ENCODE results near the gene OPALIN.

The OPALIN gene

DNA sequence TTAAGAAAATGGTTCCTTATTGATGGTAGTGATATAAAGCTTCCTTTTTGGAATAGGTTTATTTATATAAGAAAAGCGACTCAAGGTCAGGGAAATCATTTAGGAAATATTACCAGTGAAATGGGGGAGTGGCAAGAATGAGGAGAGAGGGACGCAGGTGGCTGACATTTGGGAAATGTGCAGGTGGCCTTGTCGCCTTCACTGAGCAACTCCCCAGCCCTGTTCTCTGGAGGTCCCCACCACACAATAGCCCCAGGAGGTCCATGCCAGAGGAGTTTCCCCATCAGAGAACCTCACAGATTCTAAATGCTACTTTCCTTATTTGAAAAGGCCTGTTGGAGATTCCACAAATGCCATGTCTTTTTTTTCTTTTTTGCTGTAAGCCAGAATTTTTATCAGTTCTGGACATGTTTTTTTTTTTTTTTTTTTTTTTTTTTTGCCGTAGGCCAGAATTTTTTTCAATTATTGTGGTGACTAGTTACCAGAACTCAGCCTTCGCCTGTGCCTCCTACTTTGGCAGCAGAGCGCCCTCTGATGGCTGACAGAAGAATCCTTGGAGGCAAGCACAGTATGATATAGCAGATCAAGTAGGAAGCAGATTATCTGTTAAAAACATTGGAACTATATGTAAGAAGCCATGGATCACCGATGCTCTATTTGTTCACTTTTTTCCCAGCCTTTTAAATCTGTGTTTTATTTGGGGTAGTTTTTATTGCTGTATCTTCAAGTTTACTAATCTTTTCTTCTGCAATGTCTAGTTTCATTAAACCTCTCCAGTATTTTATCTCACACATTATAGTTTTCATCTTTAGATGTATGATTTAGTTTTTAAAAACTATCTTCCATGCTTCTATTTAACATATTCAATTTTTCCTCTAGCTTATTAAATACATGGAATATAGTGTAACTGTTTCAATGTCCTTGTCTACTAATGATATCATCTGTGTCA is 18.6 kb downstream of the OPALIN start:
- TF ChIP-seq, protein P1, sequence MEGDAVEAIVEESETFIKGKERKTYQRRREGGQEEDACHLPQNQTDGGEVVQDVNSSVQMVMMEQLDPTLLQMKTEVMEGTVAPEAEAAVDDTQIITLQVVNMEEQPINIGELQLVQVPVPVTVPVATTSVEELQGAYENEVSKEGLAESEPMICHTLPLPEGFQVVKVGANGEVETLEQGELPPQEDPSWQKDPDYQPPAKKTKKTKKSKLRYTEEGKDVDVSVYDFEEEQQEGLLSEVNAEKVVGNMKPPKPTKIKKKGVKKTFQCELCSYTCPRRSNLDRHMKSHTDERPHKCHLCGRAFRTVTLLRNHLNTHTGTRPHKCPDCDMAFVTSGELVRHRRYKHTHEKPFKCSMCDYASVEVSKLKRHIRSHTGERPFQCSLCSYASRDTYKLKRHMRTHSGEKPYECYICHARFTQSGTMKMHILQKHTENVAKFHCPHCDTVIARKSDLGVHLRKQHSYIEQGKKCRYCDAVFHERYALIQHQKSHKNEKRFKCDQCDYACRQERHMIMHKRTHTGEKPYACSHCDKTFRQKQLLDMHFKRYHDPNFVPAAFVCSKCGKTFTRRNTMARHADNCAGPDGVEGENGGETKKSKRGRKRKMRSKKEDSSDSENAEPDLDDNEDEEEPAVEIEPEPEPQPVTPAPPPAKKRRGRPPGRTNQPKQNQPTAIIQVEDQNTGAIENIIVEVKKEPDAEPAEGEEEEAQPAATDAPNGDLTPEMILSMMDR (conservative IDR thresholded peaks at IDR 0.05; ENCODE audit: low read depth, low read length): peak; percentile 93
- peak; percentile 88 for DNase-seq (ENCODE audit: low read depth)
- H3K4me3 ChIP-seq (ENCODE audit: low read depth, low read length): no peak overlapping the region

DNA sequence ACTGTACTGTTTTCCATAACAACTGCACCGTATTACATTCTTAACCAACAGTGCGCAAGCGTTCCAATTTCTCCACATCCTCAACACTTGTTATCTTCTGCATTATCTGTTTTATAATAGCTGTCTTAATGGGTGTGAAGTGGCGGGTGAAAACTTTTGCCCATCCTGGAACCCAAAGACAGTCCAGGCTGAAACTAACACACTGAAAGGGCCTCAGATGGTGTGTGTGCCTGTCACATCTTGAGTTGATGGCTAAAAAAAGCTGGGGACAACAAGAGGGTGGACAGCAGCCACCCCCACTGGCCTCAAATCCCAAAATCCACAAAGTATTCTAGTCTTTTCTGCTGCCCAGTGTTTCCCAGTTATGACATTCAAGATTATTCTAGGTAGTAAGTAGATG is 19.4 kb downstream of the OPALIN start:
- H3K4me3 ChIP-seq (ENCODE audit: low read depth, low read length): no peak overlapping the region
- no peak for DNase-seq (ENCODE audit: low read depth)

DNA sequence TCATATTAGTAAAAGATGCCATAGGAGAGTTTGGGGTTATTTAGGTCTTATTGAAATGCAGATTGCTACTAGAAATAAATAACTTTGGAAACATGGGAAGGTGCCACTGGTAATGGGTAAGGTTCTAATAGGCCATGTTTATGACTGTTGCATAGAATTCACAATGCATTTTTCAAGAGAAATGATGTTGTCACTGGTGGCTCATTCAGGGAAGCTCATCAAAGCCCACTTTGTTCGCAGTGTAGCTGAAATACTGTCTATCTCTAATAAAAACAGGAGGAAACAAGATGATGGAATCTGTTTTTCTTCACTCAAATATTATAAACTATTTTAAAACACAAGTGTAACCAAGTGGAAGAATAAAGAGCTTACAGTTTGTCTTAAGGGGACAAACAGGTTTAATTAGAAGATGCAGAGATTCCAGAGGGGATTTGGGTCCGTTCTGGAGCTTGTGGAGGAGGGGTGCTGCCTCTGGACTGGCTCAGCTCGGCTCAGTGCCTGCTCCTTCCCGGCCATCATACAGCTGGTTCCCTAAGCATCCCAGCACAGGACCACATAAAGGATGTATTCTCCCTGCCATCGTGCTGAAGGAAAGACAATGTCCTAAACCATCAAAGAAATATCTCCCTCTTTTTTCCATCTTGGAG is 20.4 kb downstream of the OPALIN start:
- TF ChIP-seq, protein P1 (conservative IDR thresholded peaks at IDR 0.05; ENCODE audit: low read depth, low read length): no peak
- no peak for DNase-seq (ENCODE audit: low read depth)
- H3K4me3 ChIP-seq (ENCODE audit: low read depth, low read length): no peak overlapping the region

More for the DNA sequence above, 19.4 kb downstream of the OPALIN start:
- TF ChIP-seq, protein P1 (conservative IDR thresholded peaks at IDR 0.05; ENCODE audit: low read depth, low read length): no peak

DNA sequence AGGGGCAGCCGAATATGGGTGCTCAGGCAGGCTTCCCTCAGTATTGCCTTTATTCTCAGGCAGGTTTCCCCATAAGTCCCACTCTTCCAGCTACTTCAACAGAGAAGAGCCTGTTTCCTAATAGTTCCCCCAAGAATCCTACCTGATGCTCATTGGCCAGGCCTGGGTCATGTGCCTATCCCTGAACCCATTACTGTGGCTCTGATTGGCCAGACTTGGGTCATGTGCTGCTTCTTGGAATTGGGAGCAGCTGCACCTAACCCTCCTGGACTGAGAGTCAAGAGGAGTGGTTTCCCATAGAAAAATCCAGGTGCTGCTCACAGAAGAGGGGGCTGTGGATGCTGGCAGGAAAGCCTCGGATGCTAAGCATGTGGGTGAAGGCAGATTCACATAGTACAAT is 21.7 kb downstream of the OPALIN start:
- no peak overlapping the region for H3K4me3 ChIP-seq (ENCODE audit: low read depth, low read length)
- no peak for DNase-seq (ENCODE audit: low read depth)
- TF ChIP-seq, protein P1 (conservative IDR thresholded peaks at IDR 0.05; ENCODE audit: low read depth, low read length): no peak

DNA sequence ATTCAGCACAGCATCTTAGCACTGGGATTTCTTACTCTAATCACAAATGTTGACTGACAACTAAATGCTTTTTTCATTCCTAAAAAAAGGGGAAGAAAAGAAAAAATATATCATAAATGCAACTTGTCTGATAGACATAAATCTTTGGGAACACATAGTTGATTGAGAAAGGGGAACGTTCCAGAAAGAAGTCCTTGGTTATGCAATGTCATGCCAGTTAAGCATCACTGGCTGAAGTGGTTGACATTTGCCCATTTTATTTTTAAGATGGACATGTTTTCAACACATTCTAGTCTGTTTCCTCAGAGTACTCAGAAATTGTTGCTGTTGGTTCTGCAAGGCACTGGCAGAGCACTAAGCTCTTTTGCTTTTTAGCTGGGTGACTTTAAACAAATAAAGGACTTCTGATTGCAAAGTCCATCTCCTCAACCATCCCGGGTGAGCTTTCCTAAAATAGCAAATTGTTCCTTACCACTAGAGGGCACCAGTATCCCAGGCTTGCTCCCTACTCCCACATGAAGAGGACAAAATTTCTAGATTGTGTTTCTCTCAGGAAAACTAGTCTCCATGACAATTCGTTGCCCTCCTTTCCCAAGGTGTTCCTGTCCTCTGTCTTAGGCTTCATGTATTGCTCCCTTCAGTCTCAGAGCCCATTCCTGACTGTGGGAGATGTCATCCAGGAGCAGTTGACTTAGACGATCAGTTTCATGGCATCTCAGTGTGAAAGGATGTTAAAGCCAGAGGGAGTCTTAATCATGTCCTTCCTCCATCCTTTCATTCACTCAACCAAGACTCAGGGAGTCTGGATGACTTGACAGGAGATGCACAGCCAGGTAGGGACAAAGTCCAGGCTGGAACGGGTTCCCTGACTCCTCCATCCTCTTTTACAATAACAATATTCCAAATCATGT is 23.9 kb downstream of the OPALIN start:
- DNase-seq (ENCODE audit: low read depth): peak; percentile 71
- TF ChIP-seq, protein P1 (conservative IDR thresholded peaks at IDR 0.05; ENCODE audit: low read depth, low read length): peak; percentile 89
- H3K4me3 ChIP-seq (ENCODE audit: low read depth, low read length): no peak overlapping the region

DNA sequence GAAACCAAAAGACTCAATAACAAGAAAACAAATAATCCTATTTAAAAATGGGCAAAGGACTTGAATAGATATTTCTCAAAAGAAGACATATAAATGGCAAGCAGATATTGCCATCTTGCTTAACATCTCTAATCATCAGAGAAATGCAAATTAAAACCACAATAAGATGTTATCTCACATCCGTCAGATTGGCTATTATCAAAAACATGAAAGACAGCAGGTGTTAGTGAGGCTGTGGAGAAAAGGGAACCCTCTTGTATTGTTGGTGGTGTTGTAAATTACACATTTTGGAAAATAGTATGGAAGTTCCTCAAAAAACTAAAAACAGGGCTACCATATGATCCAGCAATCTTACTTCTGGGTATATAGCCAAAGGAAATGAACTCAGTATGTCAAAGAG is 25.7 kb downstream of the OPALIN start:
- no peak for DNase-seq (ENCODE audit: low read depth)
- H3K4me3 ChIP-seq (ENCODE audit: low read depth, low read length): no peak overlapping the region
- TF ChIP-seq, protein P1 (conservative IDR thresholded peaks at IDR 0.05; ENCODE audit: low read depth, low read length): no peak

Data from choroid plexus epithelial cell (primary cell).